ENCODE measurements around the gene PIGA. TPM values are rescaled to one million over a fixed set of nuclear protein-coding genes. Genes with fewer than 3 reads are reported as not detected.

PIGA gene
- total RNA-seq, 1 donor, result 8.7 TPM

DNA sequence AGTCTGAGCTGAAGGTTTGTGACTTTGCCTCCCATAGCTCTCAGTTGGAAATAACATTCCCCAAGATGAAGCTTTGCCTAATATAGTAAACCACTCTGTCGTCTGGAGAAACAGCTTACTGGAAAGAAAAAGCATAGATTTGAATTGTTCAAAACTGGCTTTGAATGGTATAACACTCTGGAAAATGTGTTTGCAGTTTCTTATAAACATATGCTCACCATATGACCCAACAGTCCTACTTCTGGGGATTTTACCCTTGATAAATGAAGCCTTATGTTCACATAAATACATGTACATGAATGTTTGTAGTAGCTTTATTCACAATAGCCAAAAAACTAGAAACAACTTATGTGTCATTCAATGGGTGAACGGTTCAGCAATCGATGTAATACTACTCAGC lies 38.7 kb upstream of the PIGA start:
- Histone ChIP-seq H3K4me1 (ENCODE audit: insufficient read depth, low read length) (no peaks in the 10 kb centered on the region), H4K20me1 (ENCODE audit: insufficient read depth, low read length) (no peaks in the 10 kb centered on the region), H3K4me2 (ENCODE audit: insufficient read depth, low read length) (no peak overlapping the region), H3K27me3 (ENCODE audit: insufficient read depth, low read length) (no peaks in the 10 kb centered on the region), H3K4me3 (ENCODE audit: insufficient read depth, low read length) (no peak overlapping the region), H3K27ac (ENCODE audit: low read depth, low read length) (no peak overlapping the region), H3K9me3 (ENCODE audit: low read depth, low read length) (no peaks in the 10 kb centered on the region), H3K36me3 (ENCODE audit: insufficient read depth, low read length) (no peaks in the 10 kb centered on the region), H3K79me2 (ENCODE audit: insufficient read depth, low read length) (no peaks in the 10 kb centered on the region), H2AFZ (ENCODE audit: low read length) (no peak overlapping the region)
- TF ChIP-seq, protein P1, sequence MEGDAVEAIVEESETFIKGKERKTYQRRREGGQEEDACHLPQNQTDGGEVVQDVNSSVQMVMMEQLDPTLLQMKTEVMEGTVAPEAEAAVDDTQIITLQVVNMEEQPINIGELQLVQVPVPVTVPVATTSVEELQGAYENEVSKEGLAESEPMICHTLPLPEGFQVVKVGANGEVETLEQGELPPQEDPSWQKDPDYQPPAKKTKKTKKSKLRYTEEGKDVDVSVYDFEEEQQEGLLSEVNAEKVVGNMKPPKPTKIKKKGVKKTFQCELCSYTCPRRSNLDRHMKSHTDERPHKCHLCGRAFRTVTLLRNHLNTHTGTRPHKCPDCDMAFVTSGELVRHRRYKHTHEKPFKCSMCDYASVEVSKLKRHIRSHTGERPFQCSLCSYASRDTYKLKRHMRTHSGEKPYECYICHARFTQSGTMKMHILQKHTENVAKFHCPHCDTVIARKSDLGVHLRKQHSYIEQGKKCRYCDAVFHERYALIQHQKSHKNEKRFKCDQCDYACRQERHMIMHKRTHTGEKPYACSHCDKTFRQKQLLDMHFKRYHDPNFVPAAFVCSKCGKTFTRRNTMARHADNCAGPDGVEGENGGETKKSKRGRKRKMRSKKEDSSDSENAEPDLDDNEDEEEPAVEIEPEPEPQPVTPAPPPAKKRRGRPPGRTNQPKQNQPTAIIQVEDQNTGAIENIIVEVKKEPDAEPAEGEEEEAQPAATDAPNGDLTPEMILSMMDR (IDR thresholded peaks at IDR 0.05; ENCODE audit: extremely low read depth, low read depth, low read length), result no peak
- no peak for DNase-seq (ENCODE audit: insufficient read length, low spot score, missing footprints)

DNA sequence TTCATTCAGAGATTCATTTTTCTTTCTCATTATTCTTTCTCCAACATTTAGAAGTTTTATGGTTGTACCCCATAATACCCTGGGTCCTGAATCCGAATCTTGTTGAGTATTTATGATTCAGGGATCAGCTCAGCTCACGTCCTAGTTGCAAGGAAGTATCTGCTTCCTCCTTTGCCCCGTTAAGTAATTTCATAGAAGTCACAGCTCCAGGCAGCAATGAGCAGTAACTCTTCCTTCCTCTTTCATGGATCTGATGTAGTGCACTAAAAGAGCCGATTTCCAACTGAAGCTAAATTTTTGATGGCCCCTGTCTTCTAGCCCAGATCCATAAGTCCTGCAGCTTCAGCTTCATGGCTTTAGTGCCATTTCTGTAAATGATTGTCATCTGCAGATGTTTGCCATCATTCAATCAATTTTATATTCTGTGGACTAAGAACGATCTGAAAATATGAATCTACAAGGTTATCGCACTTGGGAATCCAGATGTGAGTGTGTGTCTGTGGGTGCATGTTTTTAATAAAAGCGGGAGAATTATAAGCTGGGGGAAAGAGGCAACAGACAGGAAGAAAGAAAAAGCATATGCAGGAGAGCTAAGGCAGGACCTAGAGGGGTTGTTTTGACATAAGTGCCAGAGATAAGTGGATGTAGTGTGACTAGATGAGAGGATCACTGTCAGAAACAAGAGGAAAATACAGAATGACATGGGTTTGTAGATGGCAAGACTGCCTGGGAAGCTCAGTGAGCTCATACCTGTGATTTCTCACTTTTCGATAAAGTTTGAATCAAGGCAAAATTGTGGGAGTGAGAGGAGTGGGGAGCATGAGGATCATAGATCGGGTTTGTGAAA lies 31.4 kb upstream of the PIGA start:
- no peak for DNase-seq (ENCODE audit: insufficient read length, low spot score, missing footprints)
- H3K4me2 ChIP-seq (ENCODE audit: insufficient read depth, low read length), result no peak overlapping the region
- TF ChIP-seq, protein P1 (IDR thresholded peaks at IDR 0.05; ENCODE audit: extremely low read depth, low read depth, low read length), result no peak
- H3K27me3 ChIP-seq (ENCODE audit: insufficient read depth, low read length), result no peaks in the 10 kb centered on the region
- H3K9me3 ChIP-seq (ENCODE audit: low read depth, low read length), result no peaks in the 10 kb centered on the region
- no peak overlapping the region for H3K4me3 ChIP-seq (ENCODE audit: insufficient read depth, low read length)
- H2AFZ ChIP-seq (ENCODE audit: low read length), result no peak overlapping the region
- H3K27ac ChIP-seq (ENCODE audit: low read depth, low read length), result no peak overlapping the region
- H3K36me3 ChIP-seq (ENCODE audit: insufficient read depth, low read length), result no peaks in the 10 kb centered on the region
- no peaks in the 10 kb centered on the region for H3K79me2 ChIP-seq (ENCODE audit: insufficient read depth, low read length)
- H4K20me1 ChIP-seq (ENCODE audit: insufficient read depth, low read length), result no peaks in the 10 kb centered on the region
- H3K4me1 ChIP-seq (ENCODE audit: insufficient read depth, low read length), result no peaks in the 10 kb centered on the region

DNA sequence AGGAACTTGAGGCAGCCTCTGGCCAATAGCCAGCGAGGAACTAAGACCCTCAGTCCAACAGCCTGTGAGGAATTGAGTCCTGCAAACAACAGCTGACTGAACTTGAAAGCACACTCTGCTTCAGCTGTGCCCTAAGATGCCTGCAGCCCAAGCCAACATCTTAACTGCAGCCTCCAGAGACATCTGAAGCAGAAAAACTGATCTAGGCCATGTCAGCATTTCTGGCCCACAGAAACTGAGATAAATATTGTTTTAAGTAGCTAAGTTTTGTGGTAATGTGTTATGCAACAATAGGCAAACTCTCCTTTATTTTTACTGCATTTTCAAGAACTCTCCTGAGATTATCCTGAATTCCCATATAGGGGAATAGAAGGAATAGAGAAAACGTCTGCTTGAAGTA lies 24.4 kb upstream of the PIGA start:
- no peaks in the 10 kb centered on the region for H3K27me3 ChIP-seq (ENCODE audit: insufficient read depth, low read length)
- H4K20me1 ChIP-seq (ENCODE audit: insufficient read depth, low read length), result no peaks in the 10 kb centered on the region
- no peaks in the 10 kb centered on the region for H3K79me2 ChIP-seq (ENCODE audit: insufficient read depth, low read length)
- no peak overlapping the region for H2AFZ ChIP-seq (ENCODE audit: low read length)
- H3K4me1 ChIP-seq (ENCODE audit: insufficient read depth, low read length), result no peaks in the 10 kb centered on the region
- H3K4me3 ChIP-seq (ENCODE audit: insufficient read depth, low read length), result no peak overlapping the region
- no peak overlapping the region for H3K27ac ChIP-seq (ENCODE audit: low read depth, low read length)
- H3K4me2 ChIP-seq (ENCODE audit: insufficient read depth, low read length), result no peak overlapping the region
- no peaks in the 10 kb centered on the region for H3K36me3 ChIP-seq (ENCODE audit: insufficient read depth, low read length)
- TF ChIP-seq, protein P1 (IDR thresholded peaks at IDR 0.05; ENCODE audit: extremely low read depth, low read depth, low read length), result no peak
- no peak for DNase-seq (ENCODE audit: insufficient read length, low spot score, missing footprints)
- no peaks in the 10 kb centered on the region for H3K9me3 ChIP-seq (ENCODE audit: low read depth, low read length)

DNA sequence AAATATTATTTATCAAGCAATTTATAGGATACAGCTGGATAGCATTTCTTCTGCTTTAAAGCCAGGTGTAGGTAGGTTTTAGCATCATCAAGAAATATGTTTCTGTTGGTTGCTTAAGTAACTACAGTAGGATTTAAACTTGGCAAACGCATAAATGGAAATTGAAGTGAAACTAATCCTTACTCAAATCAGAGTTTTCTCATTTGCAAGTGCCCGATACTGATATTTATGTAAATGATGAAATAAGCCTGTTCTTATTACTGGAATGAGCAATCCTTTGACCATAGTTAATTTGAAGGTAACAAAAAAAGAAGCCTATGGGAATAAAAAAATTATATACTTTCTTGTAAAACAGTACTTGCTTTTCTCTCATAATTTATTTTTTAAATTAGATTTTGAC lies 23.2 kb upstream of the PIGA start:
- H3K27ac ChIP-seq (ENCODE audit: low read depth, low read length), result no peak overlapping the region
- no peaks in the 10 kb centered on the region for H3K9me3 ChIP-seq (ENCODE audit: low read depth, low read length)
- H3K4me3 ChIP-seq (ENCODE audit: insufficient read depth, low read length), result no peak overlapping the region
- no peak overlapping the region for H2AFZ ChIP-seq (ENCODE audit: low read length)
- no peak for DNase-seq (ENCODE audit: insufficient read length, low spot score, missing footprints)
- no peaks in the 10 kb centered on the region for H3K4me1 ChIP-seq (ENCODE audit: insufficient read depth, low read length)
- H3K27me3 ChIP-seq (ENCODE audit: insufficient read depth, low read length), result no peaks in the 10 kb centered on the region
- no peak overlapping the region for H3K4me2 ChIP-seq (ENCODE audit: insufficient read depth, low read length)
- TF ChIP-seq, protein P1 (IDR thresholded peaks at IDR 0.05; ENCODE audit: extremely low read depth, low read depth, low read length), result no peak
- no peaks in the 10 kb centered on the region for H3K36me3 ChIP-seq (ENCODE audit: insufficient read depth, low read length)
- H4K20me1 ChIP-seq (ENCODE audit: insufficient read depth, low read length), result no peaks in the 10 kb centered on the region
- no peaks in the 10 kb centered on the region for H3K79me2 ChIP-seq (ENCODE audit: insufficient read depth, low read length)

Data from osteoblast (primary cell).